ENCODE data around the gene DENND1A. TPM values are rescaled to one million over a fixed set of nuclear protein-coding genes. Genes with fewer than 3 reads are reported as not detected.

The DENND1A gene
- total and polyA plus RNA-seq, 2 of the 13 experiments (the other 11 are each of a cell fraction or from before 2014, with no cell fraction given): 14.8 to 30.1 TPM

GRCh38 chr9:123414936-123415930 lies 514.7 kb downstream of the DENND1A start:
- ChIA-PET CTCF (ENCODE audit: low intra/inter-chr PET ratio, low total read pairs) (no interaction called here), POLR2A (no interaction called here)
- no peaks in the 10 kb centered on the region for H3K79me2 ChIP-seq (ENCODE audit: insufficient read depth, low read length)
- no peak overlapping the region for H3K4me3 ChIP-seq (replicated peaks in 1 of 3; ENCODE audit: insufficient read depth in 1 of 3, low read depth in 2 of 3, low read length in 3 of 3)
- no peaks in the 10 kb centered on the region for H4K20me1 ChIP-seq (ENCODE audit: insufficient read depth, low read length)
- no peak overlapping the region for H2AFZ ChIP-seq (ENCODE audit: low read length)
- TF ChIP-seq FOSL2 (CRISPR knock-in tag; IDR thresholded peaks at IDR 0.05) (no peak), GLMP (CRISPR knock-in tag; IDR thresholded peaks at IDR 0.05; ENCODE audit: borderline replicate concordance) (no peak), AGO2 (optimal IDR thresholded peaks at IDR 0.05; ENCODE audit: low read depth, low read length) (peak; percentile 23), FOXO4 (CRISPR knock-in tag; conservative IDR thresholded peaks at IDR 0.05) (no peak), ZNF598 (CRISPR knock-in tag; IDR thresholded peaks at IDR 0.05; ENCODE audit: borderline replicate concordance) (no peak), THRA (CRISPR knock-in tag; IDR thresholded peaks at IDR 0.05; ENCODE audit: borderline replicate concordance) (no peak)
- WGBS (ENCODE audit: low lambda C conversion rate): 96% methylated on average over 14 of the region's 23 CpGs
- no peak for FAIRE-seq
- no TSS peak for BruUV-seq (replicated peaks)
- H3K4me2 ChIP-seq (ENCODE audit: low read depth, low read length): no peak overlapping the region
- H3K27me3 ChIP-seq (ENCODE audit: control insufficient read depth in 1 of 2, insufficient read depth in 2 of 2, low read length in 2 of 2): no peaks in the 10 kb centered on the region
- no peak overlapping the region for H3K9ac ChIP-seq (ENCODE audit: insufficient read depth, low read depth, low read length)
- H3K4me1 ChIP-seq (ENCODE audit: insufficient read depth, low read length): no peaks in the 10 kb centered on the region
- intact Hi-C loops (cut with micrococcal nuclease; ENCODE audit: unreplicated experiment) (no loop called here), in situ Hi-C loops (cut with HindIII; ENCODE audit: extremely low pct_ligation_motif_present, low pct_unique_long_range_greater_than_20kb) (loop anchor here (25.0 kb wide), 1 partner anchor 622 kb away; no protein-coding TSS in a partner anchor)
- H3K36me3 ChIP-seq (replicated peaks in 1 of 2; ENCODE audit: control insufficient read depth in 1 of 2, insufficient read depth in 2 of 2, low read length in 2 of 2): peaks cover 4 to 12% of the 10 kb centered on the region in 2 experiments
- no peak for ATAC-seq
- no peak overlapping the region for H3K27ac ChIP-seq (ENCODE audit: extremely low read length, insufficient read depth, low read length)
- DNase-seq (ENCODE audit: low spot score): no peak
- no peaks in the 10 kb centered on the region for H3K9me3 ChIP-seq (ENCODE audit: low read length)
